Endothelial cell of umbilical vein (primary cell): ENCODE results near the gene RAD51B. TPM values are rescaled to one million over a fixed set of nuclear protein-coding genes. Genes with fewer than 3 reads are reported as not detected.

Experiments
- BruUV-seq: library from RNA; stranded (reverse); fragments of 400-500 nt; replicated peaks from 2 replicates; lab custom pipeline; 2021; lab: Mats Ljungman, UMichigan
- CTCF ChIA-PET: fragments of 300-600, 350-600 bp; sonication (Branson Sonifier 250); formaldehyde crosslinking; loops from one replicate; lab custom pipeline; 2021; ENCODE audit warnings: antibody characterized with exemption, inconsistent platforms; lab: Charles Lee
- POLR2A ChIA-PET: fragments of 300-600, 350-600 bp; sonication (Branson Sonifier 250); formaldehyde crosslinking; loops from one replicate; lab custom pipeline; 2021; ENCODE audit warnings: antibody characterized with exemption, inconsistent platforms; lab: Charles Lee
- DNase-seq: peaks from one replicate; pipeline ENCODE4 v3.0.0-alpha.2; 2011; ENCODE audit warnings: low read depth, low spot score
- FAIRE-seq: peaks from 2 replicates; lab custom pipeline; 2011; peaks lifted over from hg19 to GRCh38; lab: Jason Lieb, UNC
- H2AFZ ChIP-seq: 2 replicates; pipeline ENCODE4 v1.6.0; 2012; ENCODE audit warnings: low read depth, low read length, control low read depth, inconsistent platforms
- H3K27ac ChIP-seq: 2 replicates; pipeline ENCODE4 v1.5.1; 2011; ENCODE audit warnings: low read depth, mild to moderate bottlenecking, control low read depth, low read length, moderate library complexity; ENCODE audit not compliant: insufficient read depth
- H3K27me3 ChIP-seq, 2 experiments: 2 replicates each; pipeline versions ENCODE4 v1.6.0 to v1.6.1; 2011; ENCODE audit warnings: low read length in 2 of 2, mixed read lengths in 1 of 2; ENCODE audit not compliant: control insufficient read depth in 2 of 2, insufficient read depth in 2 of 2
- H3K36me3 ChIP-seq, 2 experiments: 2 replicates in 1 of 2; 3 replicates in 1 of 2; pipeline ENCODE4 v1.5.1; 2011; ENCODE audit warnings: low read length in 2 of 2, mild to moderate bottlenecking in 1 of 2, moderate library complexity in 1 of 2; ENCODE audit not compliant: control insufficient read depth in 2 of 2, insufficient read depth in 2 of 2; ENCODE audit errors: extremely low read depth in 1 of 2
- H3K4me1 ChIP-seq: 3 replicates; pipeline ENCODE4 v1.5.1; 2011; ENCODE audit warnings: mild to moderate bottlenecking, low read length; ENCODE audit not compliant: control insufficient read depth, insufficient read depth; ENCODE audit errors: extremely low read depth
- H3K4me2 ChIP-seq: 2 replicates; pipeline ENCODE4 v1.6.1; 2011; ENCODE audit warnings: low read length, control low read depth, mixed read lengths; ENCODE audit not compliant: insufficient read depth
- H3K4me3 ChIP-seq, 3 experiments: fragments of 200-600 bp in 1 of 3; sonication (generic), shearing (Covaris generic) in 1 of 3; replicated peaks in 1 of 3; 2 replicates each; pipeline ENCODE4 v1.5.1; 2011 to 2016; ENCODE audit warnings: control low read depth in 3 of 3, low read length in 3 of 3, mild to moderate bottlenecking in 2 of 3, inconsistent platforms in 1 of 3, low read depth in 1 of 3, moderate library complexity in 1 of 3; ENCODE audit not compliant: insufficient read depth in 1 of 3
- H3K79me2 ChIP-seq: 2 replicates; pipeline ENCODE4 v1.6.0; 2012; ENCODE audit warnings: low read length, inconsistent platforms; ENCODE audit not compliant: control insufficient read depth, insufficient read depth
- H3K9ac ChIP-seq: replicated peaks from 2 replicates; pipeline ENCODE3; 2011; ENCODE audit warnings: low read length, control low read depth; ENCODE audit not compliant: insufficient read depth; ENCODE audit errors: extremely low read depth
- H3K9me1 ChIP-seq: replicated peaks from 3 replicates; pipeline ENCODE4 v1.6.0; 2011; ENCODE audit warnings: mild to moderate bottlenecking, low read length; ENCODE audit not compliant: control insufficient read depth, insufficient read depth; ENCODE audit errors: extremely low read depth
- H3K9me3 ChIP-seq: replicated peaks from 2 replicates; pipeline ENCODE4 v1.5.1; 2012; ENCODE audit warnings: low read length, inconsistent platforms; ENCODE audit not compliant: control insufficient read depth, insufficient read depth
- H4K20me1 ChIP-seq: replicated peaks from 2 replicates; pipeline ENCODE3; 2011; ENCODE audit warnings: mild to moderate bottlenecking, low read length; ENCODE audit not compliant: control insufficient read depth, insufficient read depth; ENCODE audit errors: extremely low read depth
- CTCF ChIP-seq, 2 donors: IDR thresholded peaks; 1 replicate in 1 of 2; 2 replicates in 1 of 2; pipeline ENCODE4 v1.5.1; 2011; ENCODE audit warnings: low read length in 2 of 2, mild to moderate bottlenecking in 2 of 2, moderate library complexity in 2 of 2, control low read depth in 1 of 2, inconsistent platforms in 1 of 2, low read depth in 1 of 2; ENCODE audit not compliant: insufficient read depth in 1 of 2; ENCODE audit errors: extremely low read depth in 1 of 2
- FOS ChIP-seq: IDR thresholded peaks from 2 replicates; pipeline ENCODE4 v1.6.1; 2011; ENCODE audit warnings: mild to moderate bottlenecking, low read length, moderate library complexity, borderline replicate concordance; ENCODE audit not compliant: insufficient read depth
- JUN ChIP-seq: IDR thresholded peaks from 2 replicates; pipeline ENCODE4 v1.6.1; 2011; ENCODE audit warnings: borderline replicate concordance, low read depth; ENCODE audit not compliant: insufficient read length, insufficient read depth
- POLR2A ChIP-seq: IDR thresholded peaks from 2 replicates; pipeline ENCODE4 v1.6.1; 2012; ENCODE audit warnings: low read depth, mild to moderate bottlenecking, control low read depth, low read length
- dilution Hi-C: fragments of 300-500 bp; cut with MboI; formaldehyde crosslinking; loops from one replicate; pipeline ENCODE4 v1.15.0; 2019; ENCODE audit warnings: low sequenced_read_pairs; ENCODE audit not compliant: extremely low pct_ligation_motif_present
- intact Hi-C: fragments of 100-400 bp; cut with micrococcal nuclease; formaldehyde crosslinking; loops from one replicate; pipeline ENCODE4 v1.10.0; 2022
- polyA plus RNA-seq, 4 experiments: library from polyadenylated mRNA; depleted of rRNA in 3 of 4; stranded (reverse) in 3 of 4; unstranded in 1 of 4; fragments of >200 nt; gene quantifications; 2 replicates each; pipeline versions ENCODE4 v1.2.1 to v1.2.3, GENCODE V29; 2011 to 2012; ENCODE audit warnings: missing spikeins in 1 of 4
- total RNA-seq: library from RNA; stranded (reverse); gene quantifications from 2 replicates; pipeline ENCODE4 v1.2.3, GENCODE V29; 2021

RAD51B gene
- total and polyA plus RNA-seq, 2 donors (not counting 3 experiments of a cell fraction or from before 2014, with no cell fraction given): 3.9 to 19.0 TPM

DNA sequence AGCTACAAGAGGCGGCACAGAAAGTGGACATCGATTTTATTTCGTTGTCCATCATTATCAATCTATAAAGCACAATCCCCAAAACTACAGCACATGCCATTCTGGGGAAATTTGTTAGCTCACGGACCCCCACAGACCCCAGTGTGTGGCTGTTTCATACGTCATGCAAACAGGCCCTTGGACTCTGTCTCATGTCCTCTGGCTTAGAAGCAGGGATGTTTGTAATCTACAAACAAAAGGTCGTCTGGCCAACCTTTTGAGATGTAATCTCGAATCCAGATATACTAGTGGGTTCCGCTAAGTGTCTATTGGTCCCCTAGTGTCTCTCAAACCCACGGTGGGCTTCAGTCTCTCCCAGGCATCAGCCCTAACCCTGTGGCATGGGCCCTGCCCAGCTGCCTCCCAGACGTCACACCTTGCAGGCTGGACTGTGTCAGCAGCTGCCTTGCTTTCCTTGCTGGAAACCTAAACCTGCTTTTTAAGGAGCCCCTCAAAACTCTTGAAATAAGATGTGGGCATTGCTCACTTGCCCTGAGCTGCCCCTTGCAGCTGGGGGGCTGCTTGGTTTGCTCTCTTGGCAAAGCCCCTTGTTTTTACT lies 752.4 kb downstream of the RAD51B start:
- Histone ChIP-seq H2AFZ (no peak overlapping the region), H3K9me1 (no peaks in the 10 kb centered on the region), H3K4me2 (no peak overlapping the region), H3K79me2 (no peaks in the 10 kb centered on the region), H4K20me1 (no peaks in the 10 kb centered on the region), H3K9ac (no peak overlapping the region), H3K4me3 (no peak overlapping the region), H3K27ac (no peak overlapping the region), H3K27me3 (no peaks in the 10 kb centered on the region), H3K4me1 (peaks cover 45% of the 10 kb centered on the region), H3K9me3 (no peaks in the 10 kb centered on the region), H3K36me3 (no peaks in the 10 kb centered on the region)
- dilution Hi-C loops: no loop called here
- ChIA-PET CTCF (no interaction called here), POLR2A (interaction anchor here (0.6 kb wide), 1 partner anchor 229 kb away, joined by 3 read pairs; no protein-coding TSS in a partner anchor)
- intact Hi-C loops: loop anchor here (10.0 kb wide), 1 partner anchor 627 kb away; no protein-coding TSS in a partner anchor
- DNase-seq: no peak
- no peak for FAIRE-seq
- BruUV-seq: no TSS peak
- TF ChIP-seq POLR2A (no peak), FOS (no peak), JUN (no peak), CTCF (IDR thresholded peaks at IDR 0.05; ENCODE audit: extremely low read depth in 1 of 2, insufficient read depth in 1 of 2, low read depth in 1 of 2, low read length in 2 of 2) (no peak)

DNA sequence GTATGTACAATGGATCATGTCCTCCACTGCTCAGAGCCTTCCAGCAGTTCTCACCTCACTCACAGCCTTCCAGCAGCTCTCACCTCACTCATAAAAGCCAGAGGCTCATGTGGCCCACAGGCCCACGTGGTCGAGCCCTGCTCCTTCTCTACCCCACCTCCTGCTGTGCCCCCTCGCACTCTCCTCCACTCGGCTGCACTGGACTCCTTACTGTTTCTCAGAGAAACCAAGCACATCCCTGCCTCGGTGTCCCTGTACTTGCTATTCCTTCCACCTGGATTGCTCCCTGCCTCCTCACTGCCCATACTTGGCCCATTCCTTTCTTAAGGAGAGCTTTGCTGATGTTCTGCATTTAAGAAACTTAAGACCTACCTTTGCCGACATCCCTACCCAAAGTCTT lies 753.5 kb downstream of the RAD51B start:
- Histone ChIP-seq H3K9me3 (no peaks in the 10 kb centered on the region), H2AFZ (no peak overlapping the region), H3K9ac (no peak overlapping the region), H3K9me1 (no peaks in the 10 kb centered on the region), H3K27ac (no peak overlapping the region), H3K4me2 (no peak overlapping the region), H3K79me2 (no peaks in the 10 kb centered on the region), H4K20me1 (no peaks in the 10 kb centered on the region), H3K27me3 (no peaks in the 10 kb centered on the region), H3K36me3 (no peaks in the 10 kb centered on the region), H3K4me1 (peaks cover 54% of the 10 kb centered on the region), H3K4me3 (no peak overlapping the region)
- DNase-seq (no peak), FAIRE-seq (no peak)
- dilution Hi-C loops (no loop called here), intact Hi-C loops (loop anchor here (10.0 kb wide), 1 partner anchor 628 kb away; no protein-coding TSS in a partner anchor)
- BruUV-seq: no TSS peak
- TF ChIP-seq JUN: no peak
- TF ChIP-seq CTCF (IDR thresholded peaks at IDR 0.05; ENCODE audit: extremely low read depth in 1 of 2, insufficient read depth in 1 of 2, low read depth in 1 of 2, low read length in 2 of 2): no peak
- no peak for TF ChIP-seq POLR2A
- POLR2A ChIA-PET: interaction anchor here (0.7 kb wide), 1 partner anchor 11 kb away, joined by 3 read pairs; no protein-coding TSS in a partner anchor
- CTCF ChIA-PET: interaction anchor here (0.9 kb wide), 1 partner anchor 14 kb away, joined by 3 read pairs; no protein-coding TSS in a partner anchor
